HCT116 (cell line): ENCODE measurements around the gene GALNT18. TPM values are rescaled to one million over a fixed set of nuclear protein-coding genes. Genes with fewer than 3 reads are reported as not detected.

Experiments
- ATAC-seq: fragments of 200-7000 bp; cut with Tn5 transposase; 2 replicates; pipeline ENCODE4 v1.9.1; 2020; ENCODE audit warnings: mild to moderate bottlenecking, moderate library complexity
- BruUV-seq: library from RNA; stranded (reverse); fragments of 400-500 nt; replicated peaks from 2 replicates; lab custom pipeline; 2021; lab: Mats Ljungman, UMichigan
- CTCF ChIA-PET: fragments of 300-600 bp; sonication (Branson Sonifier 250); formaldehyde crosslinking; loops from one replicate; lab custom pipeline; 2021; ENCODE audit warnings: antibody characterized with exemption; lab: Charles Lee
- POLR2A ChIA-PET: fragments of 300-600, 350-600 bp; sonication (Branson Sonifier 250); formaldehyde crosslinking; loops from one replicate; lab custom pipeline; 2021; ENCODE audit warnings: antibody characterized with exemption; lab: Charles Lee
- RAD21 ChIA-PET, 2 experiments: fragments of 300-600 bp; sonication (Branson Sonifier 250); formaldehyde crosslinking; loops; one replicate each; lab custom pipeline; 2023; ENCODE audit warnings: low total read pairs in 2 of 2; ENCODE audit not compliant: uncharacterized antibody in 2 of 2, unreplicated experiment in 2 of 2, low non-redundant PET in 1 of 2; lab: Charles Lee
- DNase-seq: peaks from one replicate; pipeline ENCODE4 v3.0.0-alpha.2; 2010; ENCODE audit warnings: low read depth, low spot score
- H2AFZ ChIP-seq: fragments of 200-600 bp; shearing (Covaris generic), sonication (generic); 2 replicates; pipeline ENCODE4 v1.6.1; 2017; ENCODE audit warnings: low read depth, mixed run types, mixed read lengths, antibody characterized with exemption, low read length; ENCODE audit not compliant: poor library complexity, severe bottlenecking
- H3K27ac ChIP-seq: 2 replicates; pipeline ENCODE4 v1.5.1; 2012; ENCODE audit warnings: low read depth, low read length
- H3K27me3 ChIP-seq: fragments of 200-600 bp; sonication (generic); 2 replicates; pipeline ENCODE4 v1.6.1; 2016; ENCODE audit warnings: mixed run types, low read length, mixed read lengths; ENCODE audit not compliant: insufficient read depth
- H3K36me3 ChIP-seq, 2 experiments: fragments of 200-500 bp in 1 of 2; fragments of 200-600 bp in 1 of 2; sonication (Bioruptor generic) in 1 of 2; sonication (generic) in 1 of 2; 2 replicates each; pipeline versions ENCODE4 v1.5.1 to v1.6.1; 2014 to 2016; ENCODE audit warnings: low read length in 2 of 2, inconsistent platforms in 1 of 2, mixed read lengths in 1 of 2, mixed run types in 1 of 2; ENCODE audit not compliant: insufficient read depth in 2 of 2, control insufficient read depth in 1 of 2
- H3K4me1 ChIP-seq, 2 experiments: fragments of 200-600 bp in 1 of 2; sonication (generic) in 1 of 2; 2 replicates each; pipeline versions ENCODE4 v1.5.1 to v1.6.1; 2012 to 2017; ENCODE audit warnings: low read length in 2 of 2, inconsistent platforms in 1 of 2, mild to moderate bottlenecking in 1 of 2, mixed read lengths in 1 of 2, mixed run types in 1 of 2, moderate library complexity in 1 of 2; ENCODE audit not compliant: insufficient read depth in 2 of 2, control insufficient read depth in 1 of 2
- H3K4me2 ChIP-seq: fragments of 200-600 bp; sonication (generic); 2 replicates; pipeline ENCODE4 v1.6.1; 2017; ENCODE audit warnings: mixed run types, low read length, mixed read lengths
- H3K4me3 ChIP-seq, 2 experiments: fragments of 200-600 bp in 1 of 2; sonication (generic) in 1 of 2; replicated peaks in 1 of 2; 2 replicates each; pipeline ENCODE4 v1.5.1; 2011 to 2016; ENCODE audit warnings: low read length in 2 of 2, control low read depth in 1 of 2, low read depth in 1 of 2, mild to moderate bottlenecking in 1 of 2, mixed read lengths in 1 of 2, mixed run types in 1 of 2
- H3K79me2 ChIP-seq: fragments of 200-600 bp; sonication (generic); 2 replicates; pipeline ENCODE4 v1.6.1; 2017; ENCODE audit warnings: mild to moderate bottlenecking, mixed run types, low read length, moderate library complexity, mixed read lengths; ENCODE audit not compliant: insufficient read depth
- H3K9ac ChIP-seq: fragments of 200-600 bp; sonication (generic); 2 replicates; pipeline ENCODE4 v1.6.1; 2016; ENCODE audit warnings: low read length, mixed read lengths
- H3K9me2 ChIP-seq: fragments of 200-600 bp; sonication (generic), shearing (Covaris generic); 2 replicates; pipeline ENCODE4 v1.6.1; 2017; ENCODE audit warnings: mixed run types, mild to moderate bottlenecking, moderate library complexity; ENCODE audit not compliant: insufficient read depth
- H3K9me3 ChIP-seq, 2 experiments: fragments of 200-500 bp in 1 of 2; fragments of 200-600 bp in 1 of 2; sonication (Bioruptor generic) in 1 of 2; sonication (generic) in 1 of 2; 2 replicates each; pipeline ENCODE4 v1.6.1; 2014 to 2017; ENCODE audit warnings: low read length in 2 of 2, mixed read lengths in 2 of 2, inconsistent platforms in 1 of 2, low read depth in 1 of 2, mild to moderate bottlenecking in 1 of 2, mixed run types in 1 of 2, moderate library complexity in 1 of 2; ENCODE audit not compliant: control insufficient read depth in 1 of 2, insufficient read depth in 1 of 2
- H4K20me1 ChIP-seq: fragments of 200-600 bp; sonication (generic), shearing (Covaris generic); 2 replicates; pipeline ENCODE4 v1.6.1; 2017; ENCODE audit warnings: mixed run types, mild to moderate bottlenecking, moderate library complexity; ENCODE audit not compliant: insufficient read depth
- CTCF ChIP-seq, 3 experiments: fragments of 200-600 bp in 1 of 3; sonication (generic) in 1 of 3; IDR thresholded peaks in 2 of 3; conservative IDR thresholded peaks in 1 of 3; 2 replicates each; pipeline ENCODE4 v1.5.1; 2012 to 2017; ENCODE audit warnings: low read depth in 2 of 3, low read length in 2 of 3, antibody characterized with exemption in 1 of 3, borderline replicate concordance in 1 of 3, control low read depth in 1 of 3, mild to moderate bottlenecking in 1 of 3, mixed read lengths in 1 of 3, mixed run types in 1 of 3, moderate library complexity in 1 of 3; ENCODE audit not compliant: insufficient read depth in 1 of 3
- MAX ChIP-seq: IDR thresholded peaks from 2 replicates; pipeline ENCODE4 v1.6.1; 2012
- POLR2A ChIP-seq: IDR thresholded peaks from 2 replicates; pipeline ENCODE4 v1.7.0; 2011; ENCODE audit warnings: borderline replicate concordance; ENCODE audit not compliant: insufficient read depth, insufficient read length; ENCODE audit errors: extremely low read depth
- SP1 ChIP-seq: IDR thresholded peaks from 2 replicates; pipeline ENCODE4 v1.6.1; 2012; ENCODE audit warnings: low read depth
- intact Hi-C: fragments of 100-400 bp; cut with micrococcal nuclease; formaldehyde crosslinking; loops from 2 replicates; pipeline ENCODE4 v1.10.0; 2022
- total RNA-seq: library from RNA; stranded (reverse); gene quantifications from one replicate; pipeline ENCODE4 v1.2.1, GENCODE V29; 2021; ENCODE audit not compliant: unreplicated experiment
- TF ChIP-seq, protein P1 (sequence below): IDR thresholded peaks from 2 replicates; pipeline ENCODE4 v1.6.1; 2012; ENCODE audit warnings: low read depth

The GALNT18 gene
- total RNA-seq, 1 experiment from 2014 or later = 19.9 TPM

GRCh38 chr11:11439591-11439990 is 182.2 kb downstream of the GALNT18 start:
- Histone ChIP-seq H3K4me2 (no peak overlapping the region), H3K79me2 (no peaks in the 10 kb centered on the region), H3K36me3 (no peaks in the 10 kb centered on the region), H3K4me1 (peaks cover 5 to 10% of the 10 kb centered on the region in 2 experiments; a peak in 3 of 4 replicates), H2AFZ (no peak overlapping the region), H3K9ac (no peak overlapping the region), H3K9me3 (no peaks in the 10 kb centered on the region), H3K27me3 (no peaks in the 10 kb centered on the region), H3K9me2 (no peaks in the 10 kb centered on the region), H3K27ac (no peak overlapping the region), H4K20me1 (no peaks in the 10 kb centered on the region), H3K4me3 (no peak overlapping the region)
- DNase-seq (no peak), ATAC-seq (no peak)
- no peak for TF ChIP-seq MAX
- no peak for TF ChIP-seq CTCF (IDR thresholded peaks at IDR 0.05 in 2 of 3, conservative IDR thresholded peaks at IDR 0.05 in 1 of 3; ENCODE audit: borderline replicate concordance in 1 of 3, insufficient read depth in 1 of 3, low read depth in 2 of 3, low read length in 2 of 3)
- no peak for TF ChIP-seq POLR2A
- TF ChIP-seq, protein P1, sequence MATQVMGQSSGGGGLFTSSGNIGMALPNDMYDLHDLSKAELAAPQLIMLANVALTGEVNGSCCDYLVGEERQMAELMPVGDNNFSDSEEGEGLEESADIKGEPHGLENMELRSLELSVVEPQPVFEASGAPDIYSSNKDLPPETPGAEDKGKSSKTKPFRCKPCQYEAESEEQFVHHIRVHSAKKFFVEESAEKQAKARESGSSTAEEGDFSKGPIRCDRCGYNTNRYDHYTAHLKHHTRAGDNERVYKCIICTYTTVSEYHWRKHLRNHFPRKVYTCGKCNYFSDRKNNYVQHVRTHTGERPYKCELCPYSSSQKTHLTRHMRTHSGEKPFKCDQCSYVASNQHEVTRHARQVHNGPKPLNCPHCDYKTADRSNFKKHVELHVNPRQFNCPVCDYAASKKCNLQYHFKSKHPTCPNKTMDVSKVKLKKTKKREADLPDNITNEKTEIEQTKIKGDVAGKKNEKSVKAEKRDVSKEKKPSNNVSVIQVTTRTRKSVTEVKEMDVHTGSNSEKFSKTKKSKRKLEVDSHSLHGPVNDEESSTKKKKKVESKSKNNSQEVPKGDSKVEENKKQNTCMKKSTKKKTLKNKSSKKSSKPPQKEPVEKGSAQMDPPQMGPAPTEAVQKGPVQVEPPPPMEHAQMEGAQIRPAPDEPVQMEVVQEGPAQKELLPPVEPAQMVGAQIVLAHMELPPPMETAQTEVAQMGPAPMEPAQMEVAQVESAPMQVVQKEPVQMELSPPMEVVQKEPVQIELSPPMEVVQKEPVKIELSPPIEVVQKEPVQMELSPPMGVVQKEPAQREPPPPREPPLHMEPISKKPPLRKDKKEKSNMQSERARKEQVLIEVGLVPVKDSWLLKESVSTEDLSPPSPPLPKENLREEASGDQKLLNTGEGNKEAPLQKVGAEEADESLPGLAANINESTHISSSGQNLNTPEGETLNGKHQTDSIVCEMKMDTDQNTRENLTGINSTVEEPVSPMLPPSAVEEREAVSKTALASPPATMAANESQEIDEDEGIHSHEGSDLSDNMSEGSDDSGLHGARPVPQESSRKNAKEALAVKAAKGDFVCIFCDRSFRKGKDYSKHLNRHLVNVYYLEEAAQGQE = no peak
- TF ChIP-seq SP1 = no peak
- POLR2A ChIA-PET = no interaction called here
- BruUV-seq = no TSS peak
- intact Hi-C loops = no loop called here
- CTCF ChIA-PET = no interaction called here
- RAD21 ChIA-PET = no interaction called here
